Fibroblast of skin of right biceps (primary cell): ENCODE measurements around the gene SPATS1.
"Not testable (repeated sequence)": the region's sequence is repeated elsewhere in the genome, so short reads cannot be mapped to it uniquely, and the experiment has no call there.

Experiments
- DNase-seq: peaks from one replicate; pipeline ENCODE4 v3.0.0-alpha.2; 2013

Gene SPATS1

GRCh38 chr6:44312901-44313788 is 29.3 kb upstream of the SPATS1 start, which contains the start of gene AARS2:
Gene AARS2, minus strand, starts transcription at chr6:44313347. Its CDS starts 24 bp downstream, at chr6:44313323.
- peak; percentile 87 for DNase-seq

GRCh38 chr6:44314657-44315056 is 27.8 kb upstream of the SPATS1 start:
- DNase-seq, result not testable (repeated sequence)

GRCh38 chr6:44315516-44315915 is 26.9 kb upstream of the SPATS1 start:
- no peak for DNase-seq

GRCh38 chr6:44315951-44316350 is 26.5 kb upstream of the SPATS1 start:
- DNase-seq, result no peak

GRCh38 chr6:44316481-44316880 is 26.0 kb upstream of the SPATS1 start:
- DNase-seq, result no peak

- not testable (repeated sequence) for DNase-seq
Observed at GRCh38 chr6:44317136-44317631, 25.3 kb upstream of the SPATS1 start.

- DNase-seq, result no peak
Observed at GRCh38 chr6:44321210-44321609, 21.2 kb upstream of the SPATS1 start.

GRCh38 chr6:44327096-44327495 is 15.4 kb upstream of the SPATS1 start:
- DNase-seq, result no peak

- DNase-seq, result no peak
Observed at GRCh38 chr6:44327760-44328159, 14.7 kb upstream of the SPATS1 start.

- not testable (repeated sequence) for DNase-seq
Observed at GRCh38 chr6:44328203-44328602, 14.2 kb upstream of the SPATS1 start.

GRCh38 chr6:44329858-44330257 is 12.6 kb upstream of the SPATS1 start:
- no peak for DNase-seq

GRCh38 chr6:44332585-44332984 is 9.9 kb upstream of the SPATS1 start:
- peak; percentile 34 for DNase-seq

- DNase-seq, result no peak
Observed at GRCh38 chr6:44333273-44333919, 9.1 kb upstream of the SPATS1 start.

- DNase-seq, result no peak
Observed at GRCh38 chr6:44333942-44334341, 8.5 kb upstream of the SPATS1 start.

GRCh38 chr6:44335631-44336030 is 6.8 kb upstream of the SPATS1 start:
- no peak for DNase-seq

- DNase-seq, result peak; percentile 51
Observed at GRCh38 chr6:44338228-44339122, 4.0 kb upstream of the SPATS1 start.

- DNase-seq, result no peak
Observed at GRCh38 chr6:44339301-44339700, 3.1 kb upstream of the SPATS1 start.

GRCh38 chr6:44339763-44340625 is 2.5 kb upstream of the SPATS1 start:
- peak; percentile 4 for DNase-seq

- DNase-seq, result no peak
Observed at GRCh38 chr6:44341095-44341890, 1.2 kb upstream of the SPATS1 start.

- DNase-seq, result no peak
Observed at GRCh38 chr6:44342052-44342451, 398 bp upstream of the SPATS1 start.

GRCh38 chr6:44346818-44347217 is 4.4 kb downstream of the SPATS1 start:
- not testable (repeated sequence) for DNase-seq
